Thymus (tissue), 11 donors: ENCODE results near the gene SPA17. TPM values are rescaled to one million over a fixed set of nuclear protein-coding genes. Genes with fewer than 3 reads are reported as not detected.

Source experiments
- DNase-seq, 9 donors: peaks; one replicate each; pipeline ENCODE4 v3.0.0-alpha.2; 2013; ENCODE audit warnings: low spot score in 9 of 9, low read depth in 6 of 9, missing footprints in 1 of 9
- H3K27ac ChIP-seq, 2 donors: one replicate each; pipeline ENCODE4 v1.5.1; 2013; ENCODE audit warnings: control low read depth in 1 of 2, low read depth in 1 of 2, low read length in 1 of 2, mild to moderate bottlenecking in 1 of 2, moderate library complexity in 1 of 2
- H3K27me3 ChIP-seq, 2 donors: one replicate each; pipeline ENCODE4 v1.5.1; 2013; ENCODE audit warnings: low read length in 1 of 2; ENCODE audit not compliant: control insufficient read depth in 2 of 2, insufficient read depth in 1 of 2
- H3K36me3 ChIP-seq, 2 donors: one replicate each; pipeline ENCODE4 v1.5.1; 2013; ENCODE audit warnings: low read length in 1 of 2, mild to moderate bottlenecking in 1 of 2, moderate library complexity in 1 of 2; ENCODE audit not compliant: control insufficient read depth in 2 of 2, insufficient read depth in 2 of 2
- H3K4me1 ChIP-seq, 2 donors: one replicate each; pipeline ENCODE4 v1.5.1; 2013; ENCODE audit warnings: low read length in 2 of 2; ENCODE audit not compliant: control insufficient read depth in 2 of 2, insufficient read depth in 2 of 2
- H3K4me3 ChIP-seq, 2 donors: one replicate each; pipeline ENCODE4 v1.5.1; 2013; ENCODE audit warnings: low read length in 2 of 2, control low read depth in 1 of 2, mild to moderate bottlenecking in 1 of 2
- H3K9me3 ChIP-seq, 2 donors: one replicate each; pipeline ENCODE4 v1.5.1; 2013; ENCODE audit warnings: low read length in 1 of 2, mild to moderate bottlenecking in 1 of 2; ENCODE audit not compliant: control insufficient read depth in 2 of 2, insufficient read depth in 1 of 2
- WGBS: extraction: QIAGEN DNeasy Blood & Tissue Kit; methylation state at CpG from one replicate; pipeline ENCODE4 v1.1.7; 2013; 5-methylcytosine and 5-hydroxymethylcytosine counted together
- polyA plus RNA-seq: library from polyadenylated mRNA; stranded (reverse); fragments of 200-250 nt; gene quantifications from one replicate; pipeline ENCODE4 v1.2.3, GENCODE V29; 2013
- total RNA-seq: library from RNA; stranded (reverse); fragments of 120-200 nt; gene quantifications from one replicate; pipeline ENCODE4 v1.2.4, GENCODE V29; 2013
- donor health status: healthy.

Gene SPA17
- total and polyA plus RNA-seq, 2 donors = 11.3 to 11.4 TPM

DNA sequence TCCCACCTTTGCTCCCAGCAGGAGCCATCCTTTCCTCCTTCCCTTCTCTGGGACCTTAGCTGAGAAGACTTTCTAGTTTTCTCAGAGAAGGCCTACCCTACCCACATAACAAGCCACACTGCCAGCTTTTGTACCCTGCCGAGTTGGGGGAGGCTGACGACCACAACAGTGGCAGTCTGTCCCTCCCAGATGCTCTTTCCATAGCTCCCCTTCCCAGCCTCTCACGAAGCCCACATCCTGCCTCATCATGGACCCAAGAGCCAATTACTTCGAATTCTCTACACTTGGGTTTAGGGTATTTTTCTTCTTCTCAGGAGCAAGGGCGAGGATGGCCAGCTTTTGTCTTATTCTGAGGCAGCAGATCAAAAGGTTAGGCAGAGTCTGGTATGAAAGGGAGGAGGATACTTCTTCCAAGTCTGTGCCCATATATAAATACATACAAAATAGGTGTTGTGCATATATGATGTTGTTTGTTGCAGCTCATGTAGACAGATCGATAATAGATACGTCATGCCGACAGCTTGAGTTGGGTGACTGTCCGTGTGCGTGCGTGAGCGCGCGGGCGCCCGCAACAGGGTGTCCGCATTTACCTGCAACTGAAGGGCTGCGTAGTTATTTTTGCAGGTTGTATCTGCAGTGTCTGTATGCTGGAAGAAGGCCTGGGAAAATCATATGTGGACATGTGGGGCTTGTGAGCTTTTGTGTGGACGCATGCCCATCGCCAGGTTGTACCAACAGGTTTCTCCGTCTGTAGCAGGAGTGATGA is 65.2 kb downstream of the SPA17 start:
- Histone ChIP-seq H3K27ac (no peak overlapping the region), H3K4me1 (peaks cover 6 to 28% of the 10 kb centered on the region in 2 donors), H3K27me3 (peaks cover 16 to 68% of the 10 kb centered on the region in 2 donors), H3K36me3 (no peaks in the 10 kb centered on the region), H3K4me3 (peak overlapping the region in 1 of 2 donors; percentile 50), H3K9me3 (peaks cover 0 to 7% of the 10 kb centered on the region in 2 donors)
- DNase-seq = peak in 1 of 9 donors; percentile 18
- WGBS = 78% methylated on average over 21 of the region's 21 CpGs

DNA sequence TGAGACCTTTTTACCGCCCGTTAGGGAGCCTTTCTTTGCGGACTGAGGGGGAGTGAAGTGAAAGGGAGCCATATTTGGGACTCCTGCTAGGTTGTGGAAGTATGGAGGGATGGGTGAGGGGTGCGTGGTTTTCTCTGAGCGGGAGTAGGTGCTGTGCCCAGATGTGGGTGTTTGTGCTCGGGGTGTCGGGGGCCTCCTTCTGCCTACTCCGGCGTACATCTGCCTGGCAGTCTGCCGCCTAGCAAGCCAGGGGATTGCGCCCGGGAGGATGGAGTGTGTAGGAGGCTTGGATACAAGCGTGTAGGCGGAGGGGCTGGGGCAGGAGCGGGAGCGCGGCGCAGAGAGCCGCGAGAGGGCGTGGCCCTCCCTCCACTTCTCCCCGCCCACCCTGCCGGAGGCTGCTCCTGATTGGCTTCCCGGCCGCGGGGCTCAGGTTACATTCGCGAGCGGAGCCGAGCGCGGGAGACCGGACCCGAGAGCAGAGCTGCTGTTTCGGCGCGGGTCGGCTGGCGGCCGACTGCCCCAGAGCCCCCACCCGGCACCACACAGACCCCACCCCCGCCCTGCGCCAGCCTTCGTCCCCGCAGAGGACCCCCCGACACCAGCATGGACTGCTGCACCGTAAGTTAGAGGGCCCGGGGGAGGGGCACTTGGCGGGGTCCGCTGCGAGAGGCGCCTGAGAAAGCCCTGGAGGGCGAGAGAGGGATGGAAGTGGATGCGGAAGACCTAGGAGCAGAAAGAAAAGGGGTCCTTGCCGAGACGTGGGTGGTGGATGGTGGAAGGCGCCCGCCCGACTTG is 66.0 kb downstream of the SPA17 start, which contains the start of gene NRGN:
TSS of gene NRGN (plus strand) at position 464 of the 798 bp plus-strand sequence. CDS start at position 607, 143 bp downstream.
- WGBS = 4% methylated on average over 59 of the region's 59 CpGs
- no peaks in the 10 kb centered on the region for H3K36me3 ChIP-seq
- peaks cover 0 to 7% of the 10 kb centered on the region in 2 donors for H3K9me3 ChIP-seq
- DNase-seq = peak in 7 of 9 donors; percentile 50 to 89 (median 74)
- H3K27ac ChIP-seq = no peak within 1 kb of the TSS
- H3K27me3 ChIP-seq = peaks cover 18 to 70% of the 10 kb centered on the region in 2 donors
- H3K4me3 ChIP-seq = peak within 1 kb of the TSS; percentile 50 to 55
- H3K4me1 ChIP-seq = peaks cover 6 to 28% of the 10 kb centered on the region in 2 donors

DNA sequence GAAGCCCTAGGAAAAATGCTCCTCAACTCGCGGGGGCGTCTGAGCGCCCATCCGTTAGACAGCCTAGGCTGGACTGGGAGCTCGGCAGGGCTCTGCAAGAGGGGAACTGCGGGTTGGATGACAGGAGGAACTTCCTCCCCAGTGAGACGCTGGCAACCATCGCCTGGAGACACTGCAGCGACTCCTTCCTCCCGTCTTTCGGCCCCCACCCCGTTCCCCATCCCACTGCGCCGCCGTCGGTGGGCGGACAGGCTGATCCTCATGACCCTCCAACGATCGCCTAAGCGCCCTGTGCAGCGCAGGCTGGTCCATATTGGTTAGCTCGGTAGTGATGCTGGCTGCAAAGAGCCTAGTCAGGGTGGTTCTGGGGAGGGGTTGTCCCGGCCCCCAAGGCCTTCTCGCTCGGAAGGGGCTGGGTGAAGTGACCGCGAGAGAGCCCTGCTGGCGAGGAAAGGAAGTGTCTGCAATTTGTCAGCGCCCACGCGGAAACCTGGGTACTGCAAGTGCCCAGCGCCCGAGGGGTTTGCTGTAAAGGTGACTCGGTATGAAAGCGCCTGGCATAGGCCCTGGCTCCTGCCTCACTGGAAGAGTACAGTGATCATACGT is 66.7 kb downstream of the SPA17 start:
- Histone ChIP-seq H3K36me3 (no peaks in the 10 kb centered on the region), H3K27ac (no peak overlapping the region), H3K4me3 (peak overlapping the region; percentile 50 to 55), H3K4me1 (peaks cover 6 to 28% of the 10 kb centered on the region in 2 donors), H3K9me3 (peaks cover 0 to 7% of the 10 kb centered on the region in 2 donors), H3K27me3 (peaks cover 18 to 77% of the 10 kb centered on the region in 2 donors)
- 3% methylated on average over 37 of the region's 37 CpGs for WGBS
- peak in 1 of 9 donors; percentile 59 for DNase-seq

DNA sequence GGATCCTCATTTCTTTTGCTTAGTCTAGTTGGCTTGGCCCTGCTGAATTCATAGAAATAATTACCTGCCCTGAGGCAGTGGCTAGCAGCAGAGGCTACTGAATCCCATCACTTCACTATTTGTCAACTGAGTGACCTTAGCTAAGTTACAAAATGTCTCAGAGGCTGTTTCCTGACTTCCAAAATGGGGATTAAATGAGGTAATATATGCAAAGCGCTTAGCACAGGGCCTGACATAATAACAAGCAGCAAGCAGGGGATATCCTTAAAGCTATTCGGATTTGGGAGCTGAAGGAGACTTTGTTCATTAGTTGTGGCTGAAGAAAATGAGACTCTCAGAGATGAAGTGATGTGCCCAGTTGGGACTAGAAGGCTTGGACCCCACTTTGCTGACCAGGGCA is 68.9 kb downstream of the SPA17 start:
- WGBS = 92% methylated on average over 2 of the region's 2 CpGs
- Histone ChIP-seq H3K36me3 (no peaks in the 10 kb centered on the region), H3K4me3 (no peak overlapping the region), H3K9me3 (peaks cover 0 to 7% of the 10 kb centered on the region in 2 donors), H3K27ac (no peak overlapping the region), H3K27me3 (peaks cover 18 to 91% of the 10 kb centered on the region in 2 donors), H3K4me1 (peaks cover 6 to 36% of the 10 kb centered on the region in 2 donors)
- no peak for DNase-seq

GRCh38 chr11:124743050-124743449 is 69.3 kb downstream of the SPA17 start:
- Histone ChIP-seq H3K27me3 (peaks cover 21 to 90% of the 10 kb centered on the region in 2 donors), H3K36me3 (no peaks in the 10 kb centered on the region), H3K27ac (no peak overlapping the region), H3K4me3 (no peak overlapping the region), H3K4me1 (peaks cover 6 to 36% of the 10 kb centered on the region in 2 donors), H3K9me3 (peaks cover 0 to 7% of the 10 kb centered on the region in 2 donors)
- WGBS = 93% methylated on average over 6 of the region's 6 CpGs
- no peak for DNase-seq

DNA sequence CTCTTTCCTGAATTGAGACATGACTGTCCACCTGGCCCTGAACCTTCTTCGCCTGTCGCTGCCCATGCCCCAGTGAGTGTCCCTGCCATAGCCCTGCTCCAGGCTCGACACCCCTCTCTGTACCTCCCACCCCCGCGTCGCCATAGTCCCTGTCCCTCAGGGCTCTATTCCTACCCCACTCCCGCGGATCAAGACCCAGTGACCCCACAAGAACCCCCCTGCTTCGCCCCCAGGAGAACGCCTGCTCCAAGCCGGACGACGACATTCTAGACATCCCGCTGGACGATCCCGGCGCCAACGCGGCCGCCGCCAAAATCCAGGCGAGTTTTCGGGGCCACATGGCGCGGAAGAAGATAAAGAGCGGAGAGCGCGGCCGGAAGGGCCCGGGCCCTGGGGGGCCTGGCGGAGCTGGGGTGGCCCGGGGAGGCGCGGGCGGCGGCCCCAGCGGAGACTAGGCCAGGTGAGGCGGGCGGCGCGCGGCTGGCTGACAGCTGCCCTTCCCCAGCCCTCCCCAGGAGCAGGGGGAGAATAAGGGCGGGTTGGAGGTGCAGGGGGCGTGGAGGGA is 71.6 kb downstream of the SPA17 start:
- no peak overlapping the region for H3K27ac ChIP-seq
- H3K4me3 ChIP-seq = no peak overlapping the region
- peaks cover 4 to 19% of the 10 kb centered on the region in 2 donors for H3K4me1 ChIP-seq
- peaks cover 17 to 83% of the 10 kb centered on the region in 2 donors for H3K27me3 ChIP-seq
- no peaks in the 10 kb centered on the region for H3K36me3 ChIP-seq
- DNase-seq = no peak
- WGBS = 86% methylated on average over 44 of the region's 44 CpGs
- no peaks in the 10 kb centered on the region for H3K9me3 ChIP-seq

DNA sequence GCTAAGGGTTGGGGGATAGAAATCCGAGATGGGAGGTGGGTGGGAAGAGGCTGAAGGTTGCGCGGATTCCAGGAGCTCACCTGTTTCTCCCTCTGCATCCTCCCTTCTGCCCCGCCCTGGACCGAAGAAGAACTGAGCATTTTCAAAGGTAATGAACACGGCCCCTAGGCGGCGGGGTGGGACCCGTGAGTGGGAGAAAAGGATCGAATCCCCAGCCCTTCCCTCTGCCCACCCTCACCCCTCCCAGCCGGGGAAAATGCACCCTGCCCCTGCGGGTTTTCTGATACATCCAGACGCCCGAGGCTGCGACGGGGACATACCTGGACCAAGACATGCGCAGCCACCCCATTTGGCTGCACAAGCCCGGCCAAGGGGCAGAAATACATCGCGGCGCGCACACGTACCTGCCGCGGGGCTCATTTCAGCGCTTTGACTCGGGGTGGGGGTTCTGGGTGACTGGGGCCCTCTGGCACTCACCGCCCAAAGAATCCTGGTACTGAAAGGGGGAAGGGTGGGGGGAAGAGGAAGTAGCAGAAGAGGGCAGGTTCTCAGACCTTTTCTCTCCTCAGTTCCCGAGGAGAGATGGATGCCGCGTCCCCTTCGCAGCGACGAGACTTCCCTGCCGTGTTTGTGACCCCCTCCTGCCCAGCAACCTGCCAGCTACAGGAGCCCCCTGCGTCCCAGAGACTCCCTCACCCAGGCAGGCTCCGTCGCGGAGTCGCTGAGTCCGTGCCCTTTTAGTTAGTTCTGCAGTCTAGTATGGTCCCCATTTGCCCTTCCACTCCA is 72.3 kb downstream of the SPA17 start:
- Histone ChIP-seq H3K4me3 (peak overlapping the region; percentile 58 to 62), H3K27me3 (peaks cover 15 to 81% of the 10 kb centered on the region in 2 donors), H3K4me1 (peaks cover 0 to 16% of the 10 kb centered on the region in 2 donors), H3K9me3 (no peaks in the 10 kb centered on the region), H3K27ac (peak overlapping the region; percentile 72 to 88), H3K36me3 (no peaks in the 10 kb centered on the region)
- peak in 1 of 9 donors; percentile 62 for DNase-seq
- 7% methylated on average over 41 of the region's 41 CpGs for WGBS

DNA sequence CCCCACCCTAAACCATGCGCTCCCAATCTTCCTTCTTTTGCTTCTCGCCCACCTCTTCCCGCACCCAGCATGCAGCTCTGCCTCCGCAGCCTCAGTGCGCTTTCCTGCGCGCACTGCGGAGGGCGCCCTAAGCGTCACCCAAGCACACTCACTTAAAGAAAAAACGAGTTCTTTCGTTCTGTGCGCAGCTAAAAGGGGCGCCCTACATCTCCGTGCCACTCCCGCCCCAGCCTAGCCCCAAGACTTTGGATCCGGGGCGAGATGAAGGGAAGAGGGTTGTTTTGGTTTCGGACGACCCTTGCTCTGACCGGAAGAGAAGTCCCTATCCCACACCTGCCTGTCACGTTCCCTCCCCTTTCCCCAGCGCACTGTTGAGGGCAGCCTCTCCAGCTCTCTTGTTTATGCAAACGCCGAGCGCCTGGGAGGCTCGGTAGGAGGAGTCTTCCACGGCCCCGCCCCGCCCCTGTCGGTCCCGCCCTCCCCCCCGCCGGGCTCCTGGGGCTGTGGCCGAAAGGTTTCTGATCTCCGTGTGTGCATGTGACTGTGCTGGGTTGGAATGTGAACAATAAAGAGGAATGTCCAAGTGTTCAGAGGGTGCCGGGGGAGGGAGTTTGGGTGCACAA is 73.0 kb downstream of the SPA17 start:
- Histone ChIP-seq H3K4me3 (peak overlapping the region; percentile 58 to 62), H3K4me1 (peaks cover 0 to 16% of the 10 kb centered on the region in 2 donors), H3K9me3 (no peaks in the 10 kb centered on the region), H3K27me3 (peaks cover 11 to 81% of the 10 kb centered on the region in 2 donors), H3K27ac (peak overlapping the region; percentile 72 to 88), H3K36me3 (no peaks in the 10 kb centered on the region)
- peak in 8 of 9 donors; percentile 61 to 90 (median 76) for DNase-seq
- 3% methylated on average over 37 of the region's 37 CpGs for WGBS
